Cardiac fibroblast (primary cell): Measurements from ENCODE around the gene TMEM238L.

Experiments used
- DNase-seq, 2 donors: peaks; one replicate each; pipeline versions ENCODE4 v3.0.0 to v3.0.0-alpha.2; 2010; ENCODE audit warnings: low read depth in 2 of 2
- H3K4me3 ChIP-seq, 2 donors: replicated peaks in 1 of 2; 1 replicate in 1 of 2; 2 replicates in 1 of 2; pipeline ENCODE4 v1.5.1; 2011; ENCODE audit warnings: low read depth in 2 of 2, low read length in 2 of 2, mild to moderate bottlenecking in 2 of 2, moderate library complexity in 1 of 2
- CTCF ChIP-seq: IDR thresholded peaks from one replicate; pipeline ENCODE4 v1.5.1; 2011; ENCODE audit warnings: low read depth, mild to moderate bottlenecking, low read length, inconsistent platforms

TMEM238L gene

GRCh38 chr17:10771148-10771547 lies 32.8 kb downstream of the TMEM238L start:
- TF ChIP-seq CTCF = no peak
- DNase-seq = no peak
- H3K4me3 ChIP-seq = no peak overlapping the region

GRCh38 chr17:10769840-10770239 lies 34.1 kb downstream of the TMEM238L start:
- H3K4me3 ChIP-seq = no peak overlapping the region
- TF ChIP-seq CTCF = no peak
- DNase-seq = no peak

GRCh38 chr17:10768750-10769251 lies 35.1 kb downstream of the TMEM238L start:
- no peak for DNase-seq
- TF ChIP-seq CTCF = no peak
- H3K4me3 ChIP-seq = no peak overlapping the region

GRCh38 chr17:10767232-10767631 lies 36.7 kb downstream of the TMEM238L start:
- no peak overlapping the region for H3K4me3 ChIP-seq
- no peak for TF ChIP-seq CTCF
- DNase-seq = no peak

- TF ChIP-seq CTCF = no peak
- DNase-seq = no peak
- no peak overlapping the region for H3K4me3 ChIP-seq
Observed at GRCh38 chr17:10762037-10762436, 41.9 kb downstream of the TMEM238L start.

- TF ChIP-seq CTCF = no peak
- DNase-seq = no peak
- no peak overlapping the region for H3K4me3 ChIP-seq
Observed at GRCh38 chr17:10761281-10761680, 42.6 kb downstream of the TMEM238L start.

- DNase-seq = no peak
- no peak overlapping the region for H3K4me3 ChIP-seq
- no peak for TF ChIP-seq CTCF
Observed at GRCh38 chr17:10758062-10758461, 45.8 kb downstream of the TMEM238L start.
